ENCODE results near the gene SERPINA12.

- TF ChIP-seq, protein P1, sequence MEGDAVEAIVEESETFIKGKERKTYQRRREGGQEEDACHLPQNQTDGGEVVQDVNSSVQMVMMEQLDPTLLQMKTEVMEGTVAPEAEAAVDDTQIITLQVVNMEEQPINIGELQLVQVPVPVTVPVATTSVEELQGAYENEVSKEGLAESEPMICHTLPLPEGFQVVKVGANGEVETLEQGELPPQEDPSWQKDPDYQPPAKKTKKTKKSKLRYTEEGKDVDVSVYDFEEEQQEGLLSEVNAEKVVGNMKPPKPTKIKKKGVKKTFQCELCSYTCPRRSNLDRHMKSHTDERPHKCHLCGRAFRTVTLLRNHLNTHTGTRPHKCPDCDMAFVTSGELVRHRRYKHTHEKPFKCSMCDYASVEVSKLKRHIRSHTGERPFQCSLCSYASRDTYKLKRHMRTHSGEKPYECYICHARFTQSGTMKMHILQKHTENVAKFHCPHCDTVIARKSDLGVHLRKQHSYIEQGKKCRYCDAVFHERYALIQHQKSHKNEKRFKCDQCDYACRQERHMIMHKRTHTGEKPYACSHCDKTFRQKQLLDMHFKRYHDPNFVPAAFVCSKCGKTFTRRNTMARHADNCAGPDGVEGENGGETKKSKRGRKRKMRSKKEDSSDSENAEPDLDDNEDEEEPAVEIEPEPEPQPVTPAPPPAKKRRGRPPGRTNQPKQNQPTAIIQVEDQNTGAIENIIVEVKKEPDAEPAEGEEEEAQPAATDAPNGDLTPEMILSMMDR (optimal IDR thresholded peaks at IDR 0.05 in 1 of 3, IDR thresholded peaks at IDR 0.05 in 1 of 3, conservative IDR thresholded peaks at IDR 0.05 in 1 of 3; ENCODE audit: extremely low read depth in 1 of 3, insufficient read depth in 2 of 3, low read length in 3 of 3) = no peak
- TF ChIP-seq EZH2 (IDR thresholded peaks at IDR 0.05; ENCODE audit: low read length) = no peak
Measured at GRCh38 chr14:94543449-94544124, 34.3 kb upstream of the SERPINA12 start.

Data from keratinocyte (primary cell).